ENCODE data around the gene MRAS. TPM values are rescaled to one million over a fixed set of nuclear protein-coding genes. Genes with fewer than 3 reads are reported as not detected.
A peak's percentile ranks its signal among the peaks of the same experiment; 100 is the strongest.

The MRAS gene
- total and polyA plus RNA-seq, 2 of the 8 experiments (the other 6 are each of a cell fraction or from before 2014, with no cell fraction given) = 10.6 to 16.2 TPM

- Histone ChIP-seq H3K9me3 (ENCODE audit: insufficient read depth in 2 of 2, low read depth in 1 of 2, low read length in 1 of 2) (peaks cover 2 to 4% of the 10 kb centered on the region in 2 experiments; a peak in 2 of 4 replicates), H3K56ac (replicated peaks; ENCODE audit: insufficient read length, low read depth, low read length) (no peak overlapping the region), H2AFZ (ENCODE audit: low read length) (peak overlapping the region; percentile 83), H3K23me2 (ENCODE audit: low read depth, low read length) (no peaks in the 10 kb centered on the region), H3K4me2 (ENCODE audit: insufficient read depth in 1 of 2, low read depth in 2 of 2, low read length in 2 of 2) (no peak overlapping the region), H3K79me2 (ENCODE audit: control insufficient read depth in 1 of 2, insufficient read depth in 2 of 2, low read length in 2 of 2) (no peaks in the 10 kb centered on the region), H3K27ac (ENCODE audit: low read depth, low read length) (no peak overlapping the region), H4K20me1 (replicated peaks in 1 of 2; ENCODE audit: control insufficient read depth in 1 of 2, insufficient read depth in 2 of 2, low read length in 2 of 2) (no peaks in the 10 kb centered on the region), H3K36me3 (ENCODE audit: control insufficient read depth in 2 of 4, insufficient read depth in 4 of 4, low read length in 3 of 4) (no peaks in the 10 kb centered on the region), H2BK5ac (ENCODE audit: low read depth, low read length) (no peak overlapping the region), H4K91ac (replicated peaks; ENCODE audit: insufficient read length, low read length) (peak overlapping the region; percentile 25), H2BK15ac (ENCODE audit: low read length) (no peak overlapping the region), H3K23ac (ENCODE audit: insufficient read length) (no peak overlapping the region), H2BK20ac (ENCODE audit: low read length) (no peak overlapping the region), H3K9ac (replicated peaks in 1 of 4; ENCODE audit: extremely low read depth in 1 of 4, low read depth in 3 of 4, low read length in 3 of 4) (no peak overlapping the region; a peak in 1 of 7 replicates), H3K18ac (ENCODE audit: extremely low read depth, low read length) (peak overlapping the region; percentile 62; the same call in 1 of the 2 replicates), H4K8ac (ENCODE audit: extremely low read depth, insufficient read depth, low read length) (no peak overlapping the region), H2AK5ac (ENCODE audit: low read depth, low read length) (no peak overlapping the region), H3K27me3 (replicated peaks in 1 of 4; ENCODE audit: control insufficient read depth in 3 of 4, extremely low read depth in 1 of 4, insufficient read depth in 3 of 4, low read length in 3 of 4) (no peaks in the 10 kb centered on the region), H3K14ac (ENCODE audit: insufficient read length) (no peak overlapping the region), H2BK120ac (replicated peaks; ENCODE audit: low read depth, low read length) (no peak overlapping the region), H3K4ac (replicated peaks; ENCODE audit: insufficient read length, low read depth, low read length) (no peak overlapping the region), H3K79me1 (ENCODE audit: low read depth, low read length) (no peaks in the 10 kb centered on the region), H4K5ac (ENCODE audit: insufficient read length, low read depth, low read length) (no peak overlapping the region), H2BK12ac (ENCODE audit: low read depth, low read length) (no peak overlapping the region), H3K4me1 (replicated peaks in 1 of 4; ENCODE audit: control insufficient read depth in 3 of 4, insufficient read depth in 4 of 4, low read length in 3 of 4) (peaks cover 0 to 3% (median 1%) of the 10 kb centered on the region in 4 experiments; a peak in 4 of 7 replicates), H3K4me3 (ENCODE audit: extremely low read depth in 1 of 4, insufficient read depth in 2 of 4, low read depth in 3 of 4, low read length in 4 of 4) (no peak overlapping the region)
- POLR2A ChIA-PET (ENCODE audit: partially characterized antibody) = interaction anchor here (0.7 to 2.0 kb wide), 6 partner anchors 12 to 519 kb away, joined by 3 to 8 read pairs (median 4); partner anchors contain the start of genes ARMC8, ESYT3 and MRAS
- CTCF ChIA-PET (ENCODE audit: partially characterized antibody) = interaction anchor here (0.6 to 4.0 kb wide), 55 partner anchors 9 to 533 kb away, joined by 3 to 37 read pairs (median 4); partner anchors contain the start of genes ARMC8, CEP70 and ESYT3
- WGBS, 2 experiments (ENCODE audit: extremely low coverage in 1 of 2, insufficient coverage in 1 of 2, insufficient read length in 1 of 2, insufficient replicate concordance in 2 of 2, low coverage in 1 of 2, low lambda C conversion rate in 2 of 2, missing lambda C conversion rate in 1 of 2) = 22% methylated on average over 7 of the region's 7 CpGs; no CpG with 5 or more reads in 1 of the 2 experiments
- peak; percentile 79 to 93 for DNase-seq (ENCODE audit: low read depth in 1 of 2, low spot score in 2 of 2)
- peak; percentile 81 for FAIRE-seq
- TF ChIP-seq SP1 (IDR thresholded peaks at IDR 0.05; ENCODE audit: low read depth, low read length) (no peak), TCF12 (IDR thresholded peaks at IDR 0.05; ENCODE audit: low read depth, low read length) (0 out of 2 replicates have a peak, but pooled peaks have one; percentile 38), SIN3A (conservative IDR thresholded peaks at IDR 0.05 in 1 of 2, IDR thresholded peaks at IDR 0.05 in 1 of 2; ENCODE audit: low read depth in 1 of 2, low read length in 2 of 2) (0 out of 4 replicates have a peak, but pooled peaks of 1 of the 2 experiments have one; percentile 46), PHF8 (conservative IDR thresholded peaks at IDR 0.05; ENCODE audit: low read depth, low read length) (no peak), E2F6 (IDR thresholded peaks at IDR 0.05) (no peak), CTCF (IDR thresholded peaks at IDR 0.05; ENCODE audit: control extremely low read depth in 1 of 3, insufficient read depth in 1 of 3, low read depth in 1 of 3, low read length in 3 of 3) (peak; percentile 97 to 99 (median 99)), GTF2F1 (IDR thresholded peaks at IDR 0.05; ENCODE audit: borderline replicate concordance, low read depth, low read length) (no peak), RXRA (IDR thresholded peaks at IDR 0.05; ENCODE audit: insufficient read depth, low read depth, low read length) (no peak), RBBP5 (IDR thresholded peaks at IDR 0.05; ENCODE audit: borderline replicate concordance, low read depth, low read length) (no peak)
Observed at GRCh38 chr3:138417559-138417982, 69.2 kb downstream of the MRAS start.
